HG02938 (cell line): ENCODE results near the gene IRAK2.

Experiments used
- ATAC-seq: cut with Tn5 transposase; IDR thresholded peaks from one replicate; pipeline ENCODE4 v1.9.1; 2021; ENCODE audit warnings: mild to moderate bottlenecking, moderate library complexity; ENCODE audit not compliant: unreplicated experiment

The IRAK2 gene

DNA sequence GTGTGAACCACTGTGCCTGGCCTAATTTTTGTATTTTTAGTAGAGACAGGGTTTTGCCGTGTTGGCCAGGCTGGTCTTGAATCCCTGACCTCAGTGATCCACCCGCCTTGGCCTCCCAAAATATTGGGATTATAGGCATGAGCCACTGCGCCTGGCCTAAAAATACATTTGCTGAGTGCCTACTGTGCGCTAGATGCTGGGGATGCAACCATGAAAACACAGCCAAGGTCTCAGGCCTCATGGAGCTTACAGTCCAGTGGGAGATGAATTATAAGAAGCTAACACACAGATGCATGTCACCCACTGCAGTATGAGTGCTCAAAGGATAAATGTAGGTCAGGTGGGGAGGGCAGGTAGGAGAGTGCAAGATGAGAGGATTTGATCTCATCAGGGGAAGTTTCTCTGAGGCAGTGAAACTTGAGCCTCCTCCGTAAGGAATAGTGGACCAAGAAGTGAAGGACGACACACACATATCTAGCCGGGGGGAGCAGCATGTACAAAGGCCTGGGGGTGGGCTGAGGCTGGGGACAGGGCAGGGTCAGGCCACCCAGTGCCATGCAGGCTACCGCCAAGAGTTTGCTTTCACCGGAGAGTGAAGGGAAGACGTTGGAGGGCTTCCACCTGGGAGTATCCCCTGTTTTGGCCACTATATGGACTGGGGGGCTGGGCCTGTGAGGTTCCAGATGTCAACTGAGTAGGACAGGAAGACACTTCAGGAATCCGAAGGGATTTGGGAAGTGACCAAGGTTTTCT, 24.3 kb downstream of the IRAK2 start:
- no peak for ATAC-seq

GRCh38 chr3:10189557-10190354, 25.0 kb downstream of the IRAK2 start:
- no peak for ATAC-seq

- ATAC-seq = peak; percentile 37
Observed at GRCh38 chr3:10192953-10193691, 28.4 kb downstream of the IRAK2 start.

DNA sequence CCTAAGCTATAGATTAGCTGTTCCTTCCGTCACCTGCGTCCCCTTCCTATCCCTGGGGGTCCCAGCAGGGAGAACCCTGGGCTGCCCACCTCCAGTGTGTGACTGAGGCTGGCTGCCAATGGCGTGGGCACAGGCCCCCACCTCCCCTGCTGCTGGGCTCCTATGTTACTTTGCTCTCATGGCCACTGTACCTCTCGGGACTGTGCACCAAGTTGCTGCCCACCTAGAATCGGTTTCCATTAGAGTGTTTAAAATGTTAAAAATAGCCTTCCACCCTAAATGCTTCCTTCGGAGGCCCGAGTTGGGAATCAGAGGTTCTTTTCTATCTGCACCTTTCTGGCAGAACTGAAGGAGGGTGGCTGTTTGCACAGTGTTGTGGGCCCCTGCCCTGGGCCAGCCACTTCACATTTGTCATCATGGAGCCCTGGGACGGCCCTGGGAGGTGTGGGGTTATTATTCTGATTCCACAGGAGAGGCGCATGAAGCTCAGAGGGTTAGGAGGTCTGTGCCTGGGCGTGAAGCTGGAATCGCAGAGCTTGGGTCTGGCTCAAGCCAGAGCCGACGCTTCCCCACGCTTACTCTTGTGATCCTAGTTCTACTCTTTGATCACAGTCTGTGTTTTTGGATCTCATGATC, 29.1 kb downstream of the IRAK2 start:
- ATAC-seq = no peak

- ATAC-seq = no peak
Observed at GRCh38 chr3:10194328-10195071, 29.8 kb downstream of the IRAK2 start.

GRCh38 chr3:10195366-10196089, 30.8 kb downstream of the IRAK2 start:
- no peak for ATAC-seq

DNA sequence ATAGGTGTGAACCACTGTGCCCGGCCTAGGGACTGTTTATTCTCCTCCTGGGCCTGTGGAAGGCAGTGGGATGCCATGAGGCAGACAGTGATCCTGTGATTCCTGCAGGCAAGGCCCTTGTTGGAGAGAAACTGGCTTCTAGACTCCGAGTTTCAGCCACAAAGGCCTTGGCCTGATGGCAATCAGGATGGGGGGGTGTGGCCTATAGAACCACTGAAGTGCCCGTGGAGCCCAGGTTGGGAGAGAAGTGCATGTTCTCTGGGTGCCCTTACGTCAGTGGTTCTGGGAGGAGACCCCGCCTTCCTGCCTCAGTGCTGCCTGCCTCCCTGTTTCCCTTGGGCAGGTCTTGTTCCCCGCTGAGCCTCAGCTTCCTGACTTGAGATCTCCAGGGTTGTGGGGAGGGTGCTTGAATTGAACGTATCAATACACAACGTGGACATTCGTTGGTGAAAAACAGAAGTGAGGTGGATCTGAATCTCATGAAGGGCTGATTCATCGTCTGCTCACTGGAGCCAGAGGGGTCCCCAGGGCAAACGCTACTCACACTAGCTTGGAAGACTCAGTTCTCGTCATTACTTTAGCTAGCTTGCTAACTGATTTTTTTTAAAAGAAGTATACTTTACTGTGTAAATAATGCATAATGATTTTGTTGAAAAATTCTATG, 31.8 kb downstream of the IRAK2 start:
- no peak for ATAC-seq

GRCh38 chr3:10198226-10198625, 33.5 kb downstream of the IRAK2 start:
- ATAC-seq = no peak

- ATAC-seq = peak; percentile 80
Observed at GRCh38 chr3:10198761-10199649, 34.3 kb downstream of the IRAK2 start.

- no peak for ATAC-seq
Observed at GRCh38 chr3:10204921-10205320, 40.2 kb downstream of the IRAK2 start.

DNA sequence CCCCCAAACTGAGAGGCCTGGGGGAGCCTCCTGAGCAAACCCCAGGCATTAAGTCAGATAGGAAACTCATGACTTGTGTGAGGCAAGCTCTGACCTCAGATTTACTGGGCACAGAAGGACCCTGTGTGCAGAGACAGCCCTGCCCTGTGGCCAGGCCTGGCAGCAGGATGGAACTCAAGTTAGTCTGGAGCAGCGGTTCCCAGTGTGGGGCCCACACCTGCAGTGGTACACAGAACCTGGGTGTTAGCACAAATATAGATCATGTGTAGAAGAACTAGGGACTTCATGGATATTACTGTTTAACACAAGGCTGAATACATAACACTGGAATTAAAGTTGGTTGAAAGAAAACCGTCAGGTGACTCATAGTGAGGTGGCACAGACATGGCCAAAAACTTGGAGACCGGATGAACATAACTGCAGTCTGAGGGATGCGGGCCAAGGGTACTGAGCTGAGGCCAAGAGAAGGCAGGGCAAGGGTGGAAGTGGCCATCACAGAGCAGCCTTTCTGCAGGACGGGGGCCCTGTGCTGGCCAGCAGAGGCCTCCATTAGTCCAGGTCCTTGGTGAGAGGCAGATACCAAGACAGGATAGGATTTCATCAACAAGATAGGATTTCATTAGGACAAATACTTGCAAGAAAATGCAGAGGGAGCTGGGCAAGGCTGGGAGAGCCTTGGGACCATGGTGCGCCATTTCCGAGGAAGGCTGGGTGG, 40.9 kb downstream of the IRAK2 start:
- ATAC-seq = no peak

GRCh38 chr3:10206166-10206511, 41.4 kb downstream of the IRAK2 start:
- ATAC-seq = no peak

DNA sequence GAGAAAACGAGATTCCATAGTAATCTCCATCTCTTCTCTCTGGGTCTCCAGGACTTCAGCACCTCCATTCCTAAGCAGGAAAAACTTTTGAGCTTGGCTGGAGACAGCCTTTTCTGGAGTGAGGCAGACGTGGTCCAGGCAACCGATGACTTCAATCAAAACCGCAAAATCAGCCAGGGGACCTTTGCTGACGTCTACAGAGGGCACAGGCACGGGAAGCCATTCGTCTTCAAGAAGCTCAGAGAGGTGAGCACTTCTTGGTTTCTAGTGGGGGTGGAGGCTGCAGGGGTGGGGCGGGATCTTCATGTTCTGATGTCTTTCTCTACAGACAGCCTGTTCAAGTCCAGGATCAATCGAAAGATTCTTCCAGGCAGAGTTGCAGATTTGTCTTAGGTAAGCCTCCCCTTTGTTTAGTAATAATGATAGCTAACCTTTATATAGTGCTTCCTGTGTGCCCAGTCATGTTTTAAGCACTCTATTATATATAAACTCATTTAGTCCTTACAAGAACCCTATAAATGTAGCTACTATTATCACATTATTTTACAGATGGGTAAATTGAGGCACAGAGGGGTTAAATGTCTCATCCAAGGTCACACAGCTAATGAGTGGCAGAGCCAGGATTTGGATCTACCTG, 48.6 kb downstream of the IRAK2 start:
- peak; percentile 47 for ATAC-seq

- ATAC-seq = no peak
Observed at GRCh38 chr3:10215578-10216368, 51.1 kb downstream of the IRAK2 start.

DNA sequence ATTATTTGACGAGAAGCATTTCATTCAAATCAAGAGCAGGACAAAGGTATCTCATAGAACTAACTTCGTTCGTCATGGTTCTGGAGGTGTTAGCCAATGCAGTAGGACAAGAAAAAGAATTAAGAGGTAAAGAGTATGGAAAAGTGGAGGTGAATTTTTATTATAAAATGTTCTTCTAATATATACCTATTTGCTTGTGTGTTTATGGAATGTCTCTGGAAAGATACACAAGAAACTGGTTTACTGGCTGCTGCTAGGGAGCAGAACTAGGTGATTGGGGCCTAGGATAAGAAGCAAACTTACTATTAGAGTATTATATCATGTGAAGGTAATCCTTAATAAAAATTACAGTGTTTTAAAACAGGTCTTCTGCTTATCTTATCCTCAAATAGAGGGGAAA, 52.6 kb downstream of the IRAK2 start:
- ATAC-seq = no peak

DNA sequence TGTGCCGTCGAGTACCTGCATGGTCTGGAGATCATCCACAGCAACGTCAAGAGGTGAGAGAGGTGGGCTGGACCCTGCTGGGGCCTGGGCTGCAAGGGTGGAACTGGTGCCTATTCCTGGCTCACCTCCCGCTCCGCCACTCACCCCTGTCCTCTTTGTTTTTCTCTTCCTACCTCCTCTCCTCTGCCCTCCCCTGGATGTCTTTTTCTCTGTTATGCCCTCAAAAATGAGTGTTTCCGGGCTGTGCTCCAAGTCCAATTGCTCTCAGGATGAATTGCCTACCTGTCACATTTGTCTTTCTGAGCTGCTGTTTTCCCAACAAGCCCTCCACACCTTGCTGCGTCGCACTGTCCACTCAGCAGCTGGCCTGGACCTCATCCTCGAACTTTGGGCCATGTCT, 55.0 kb downstream of the IRAK2 start:
- ATAC-seq = no peak
